UCSD-AML1 (cell line): ENCODE results near the gene LRRC36.

Experiments used
- DNase-seq: peaks from one replicate; lab custom pipeline; 2025; ENCODE audit not compliant: unreplicated experiment; lab: John Stamatoyannopoulos, UW

Gene LRRC36

GRCh38 chr16:67423015-67423414, 96.4 kb downstream of the LRRC36 start:
- DNase-seq = no peak

GRCh38 chr16:67423611-67424260, 97.1 kb downstream of the LRRC36 start:
- no peak for DNase-seq

GRCh38 chr16:67424261-67424615, 97.6 kb downstream of the LRRC36 start:
- no peak for DNase-seq

- no peak for DNase-seq
Measured at GRCh38 chr16:67425061-67425460, 98.4 kb downstream of the LRRC36 start.

GRCh38 chr16:67425580-67425979, 99.0 kb downstream of the LRRC36 start:
- DNase-seq = no peak

- no peak for DNase-seq
Measured at GRCh38 chr16:67426022-67426421, 99.4 kb downstream of the LRRC36 start.

GRCh38 chr16:67426950-67427349, 100.3 kb downstream of the LRRC36 start:
- no peak for DNase-seq

- DNase-seq = peak; percentile 61
Measured at GRCh38 chr16:67428146-67428731, 101.6 kb downstream of the LRRC36 start.

GRCh38 chr16:67429053-67429798, 102.6 kb downstream of the LRRC36 start:
- DNase-seq = no peak

- DNase-seq = no peak
Measured at GRCh38 chr16:67429799-67430503, 103.3 kb downstream of the LRRC36 start.

- no peak for DNase-seq
Measured at GRCh38 chr16:67430504-67430976, 103.9 kb downstream of the LRRC36 start.

GRCh38 chr16:67430977-67431774, 104.6 kb downstream of the LRRC36 start, which contains the start of gene HSD11B2:
Gene HSD11B2, plus strand, starts transcription at chr16:67431121. Its CDS starts 128 bp downstream, at chr16:67431249.
- DNase-seq = peak; percentile 45

GRCh38 chr16:67431775-67432505, 105.3 kb downstream of the LRRC36 start:
- no peak for DNase-seq

GRCh38 chr16:67432506-67432890, 105.9 kb downstream of the LRRC36 start:
- no peak for DNase-seq

GRCh38 chr16:67433131-67433719, 106.6 kb downstream of the LRRC36 start:
- DNase-seq = no peak
